Lower leg skin (tissue), 3 donors: ENCODE measurements around the gene RNASE8.

ENCODE experiments used
- POLR2A ChIP-seq, 2 donors: fragments of 450-650 bp; IDR thresholded peaks; one replicate each; pipeline ENCODE4 v1.6.1; 2016 to 2017; ENCODE audit warnings: antibody characterized with exemption in 2 of 2, mild to moderate bottlenecking in 1 of 2, moderate library complexity in 1 of 2
- TF ChIP-seq, protein P1 (sequence below), 3 donors: fragments of 450-650 bp; IDR thresholded peaks; one replicate each; pipeline ENCODE4 v1.5.1; 2016; ENCODE audit warnings: antibody characterized with exemption in 3 of 3, mild to moderate bottlenecking in 3 of 3, moderate library complexity in 2 of 3

DNA sequence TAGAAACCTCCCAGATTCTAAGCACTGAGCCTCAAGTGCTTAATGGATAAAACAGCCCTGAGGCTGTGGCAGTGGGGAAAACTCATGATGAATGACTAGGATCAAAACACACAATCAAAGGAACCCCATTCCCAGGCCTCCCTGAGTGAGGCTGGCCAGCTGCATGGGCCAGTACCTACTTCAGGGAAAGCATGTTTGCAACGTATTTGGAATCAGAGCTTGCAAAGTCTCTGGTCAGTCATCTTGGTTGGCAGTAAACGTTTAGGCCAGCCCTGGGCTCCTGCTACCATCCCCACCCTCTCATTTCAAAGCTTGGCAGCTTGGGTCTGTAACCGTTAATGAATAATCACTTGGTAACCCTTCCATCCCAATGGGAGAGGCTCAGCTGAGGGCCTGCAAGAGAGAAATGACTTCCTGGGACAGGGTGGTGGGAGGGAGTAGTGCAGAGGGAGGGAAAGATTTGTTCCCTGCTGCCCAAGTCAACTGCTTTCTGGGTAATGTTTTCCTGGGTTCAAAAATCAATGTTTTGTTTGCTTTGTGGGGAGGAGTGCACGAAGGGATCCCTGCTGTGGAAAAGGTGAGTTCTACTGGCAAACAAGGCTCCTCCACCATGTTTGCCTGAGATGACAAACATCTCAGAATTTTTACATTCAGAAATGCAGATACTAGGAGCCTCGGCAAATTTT lies 2.0 kb upstream of the RNASE8 start:
- TF ChIP-seq, protein P1, sequence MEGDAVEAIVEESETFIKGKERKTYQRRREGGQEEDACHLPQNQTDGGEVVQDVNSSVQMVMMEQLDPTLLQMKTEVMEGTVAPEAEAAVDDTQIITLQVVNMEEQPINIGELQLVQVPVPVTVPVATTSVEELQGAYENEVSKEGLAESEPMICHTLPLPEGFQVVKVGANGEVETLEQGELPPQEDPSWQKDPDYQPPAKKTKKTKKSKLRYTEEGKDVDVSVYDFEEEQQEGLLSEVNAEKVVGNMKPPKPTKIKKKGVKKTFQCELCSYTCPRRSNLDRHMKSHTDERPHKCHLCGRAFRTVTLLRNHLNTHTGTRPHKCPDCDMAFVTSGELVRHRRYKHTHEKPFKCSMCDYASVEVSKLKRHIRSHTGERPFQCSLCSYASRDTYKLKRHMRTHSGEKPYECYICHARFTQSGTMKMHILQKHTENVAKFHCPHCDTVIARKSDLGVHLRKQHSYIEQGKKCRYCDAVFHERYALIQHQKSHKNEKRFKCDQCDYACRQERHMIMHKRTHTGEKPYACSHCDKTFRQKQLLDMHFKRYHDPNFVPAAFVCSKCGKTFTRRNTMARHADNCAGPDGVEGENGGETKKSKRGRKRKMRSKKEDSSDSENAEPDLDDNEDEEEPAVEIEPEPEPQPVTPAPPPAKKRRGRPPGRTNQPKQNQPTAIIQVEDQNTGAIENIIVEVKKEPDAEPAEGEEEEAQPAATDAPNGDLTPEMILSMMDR (IDR thresholded peaks at IDR 0.05): no peak
- no peak for TF ChIP-seq POLR2A (IDR thresholded peaks at IDR 0.05)
